Activated CD8-positive, alpha-beta memory T cell treated with anti-CD3 and anti-CD28 coated beads for 48 hours (primary cell): ENCODE data around the gene LZTR1.
"Not testable (repeated sequence)": the region's sequence is repeated elsewhere in the genome, so short reads cannot be mapped to it uniquely, and the experiment has no call there.

Experiments
- DNase-seq, 3 experiments: peaks; one replicate each; pipeline ENCODE4 v3.0.0-alpha.2; 2020; ENCODE audit warnings: low read depth in 2 of 3, low spot score in 2 of 3

The LZTR1 gene

DNA sequence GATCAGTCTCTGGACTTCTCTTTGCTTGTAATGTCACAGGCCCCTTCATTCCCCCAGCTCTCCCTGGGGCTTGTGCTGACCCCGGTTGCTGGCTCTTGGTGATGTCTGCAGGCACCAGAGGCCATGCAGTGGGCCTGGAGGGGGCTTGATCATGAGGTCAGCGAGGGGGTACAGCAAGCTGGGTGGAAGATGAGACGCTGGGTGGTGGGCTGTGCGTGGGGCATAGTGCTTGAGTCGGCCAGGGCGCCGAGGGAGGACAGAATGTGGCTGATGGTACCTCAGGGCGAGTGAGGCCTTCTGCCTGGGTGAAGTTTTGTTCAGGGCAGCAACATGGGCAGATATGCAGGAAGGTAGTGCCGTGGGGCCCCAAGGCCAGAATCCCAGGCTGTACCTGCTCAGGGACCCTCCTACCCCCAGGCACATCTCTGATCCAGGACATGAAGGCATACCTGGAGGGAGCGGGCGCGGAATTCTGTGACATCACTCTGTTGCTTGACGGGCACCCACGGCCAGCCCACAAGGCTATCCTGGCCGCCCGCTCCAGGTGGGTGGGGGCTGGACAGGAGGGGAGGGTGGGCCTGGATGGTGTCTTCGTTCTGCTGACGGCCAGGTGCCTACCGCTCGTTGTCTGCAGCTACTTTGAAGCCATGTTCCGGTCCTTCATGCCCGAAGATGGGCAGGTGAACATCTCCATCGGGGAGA, 13.4 kb downstream of the LZTR1 start:
- DNase-seq = no peak

- no peak for DNase-seq
These were observed 13.9 kb downstream of the LZTR1 start for GRCh38 chr22:20996031-20996410.

DNA sequence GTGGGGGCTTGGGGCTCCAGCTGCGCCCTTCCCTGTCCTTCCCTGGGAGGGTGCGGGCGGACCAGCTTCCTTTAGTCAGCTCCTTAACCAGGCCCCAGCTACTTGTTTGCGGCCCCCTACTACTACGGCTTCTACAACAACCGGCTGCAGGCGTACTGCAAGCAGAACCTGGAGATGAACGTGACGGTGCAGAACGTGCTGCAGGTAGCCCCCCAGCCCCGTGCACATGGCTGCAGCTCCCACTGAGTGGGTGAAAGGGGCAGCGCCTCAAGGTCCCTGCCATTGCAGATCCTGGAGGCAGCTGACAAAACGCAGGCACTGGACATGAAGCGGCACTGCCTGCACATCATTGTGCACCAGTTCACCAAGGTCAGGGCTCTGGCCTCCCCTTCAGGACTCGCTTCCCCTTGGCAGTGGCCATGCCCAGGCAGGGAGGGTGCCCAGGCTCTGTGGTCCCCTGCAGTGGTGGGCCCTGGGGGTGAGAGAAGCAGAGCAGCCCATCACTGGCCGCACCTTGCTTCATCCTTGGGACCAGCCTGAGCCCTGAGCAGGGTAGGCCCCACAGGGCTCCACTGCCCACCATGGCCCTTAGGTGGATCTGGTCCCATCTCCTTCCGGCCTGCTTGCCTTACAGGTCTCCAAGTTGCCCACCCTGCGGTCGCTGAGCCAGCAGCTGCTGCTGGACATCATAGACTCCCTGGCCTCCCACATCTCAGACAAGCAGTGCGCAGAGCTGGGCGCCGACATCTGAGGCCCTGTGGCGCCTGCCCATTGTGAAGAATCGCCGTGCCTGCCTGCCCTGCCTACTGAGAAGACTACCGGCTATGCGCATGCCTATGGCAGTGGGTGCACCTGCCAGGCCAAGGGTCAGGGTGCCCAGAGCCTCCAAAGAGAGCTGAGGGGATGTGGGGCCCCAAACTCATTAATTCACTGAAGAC, 14.8 kb downstream of the LZTR1 start:
- no peak for DNase-seq

- DNase-seq = no peak
These were observed 15.6 kb downstream of the LZTR1 start for GRCh38 chr22:20997536-20998257.

GRCh38 chr22:20998411-20999336, 16.6 kb downstream of the LZTR1 start:
- DNase-seq = no peak

DNA sequence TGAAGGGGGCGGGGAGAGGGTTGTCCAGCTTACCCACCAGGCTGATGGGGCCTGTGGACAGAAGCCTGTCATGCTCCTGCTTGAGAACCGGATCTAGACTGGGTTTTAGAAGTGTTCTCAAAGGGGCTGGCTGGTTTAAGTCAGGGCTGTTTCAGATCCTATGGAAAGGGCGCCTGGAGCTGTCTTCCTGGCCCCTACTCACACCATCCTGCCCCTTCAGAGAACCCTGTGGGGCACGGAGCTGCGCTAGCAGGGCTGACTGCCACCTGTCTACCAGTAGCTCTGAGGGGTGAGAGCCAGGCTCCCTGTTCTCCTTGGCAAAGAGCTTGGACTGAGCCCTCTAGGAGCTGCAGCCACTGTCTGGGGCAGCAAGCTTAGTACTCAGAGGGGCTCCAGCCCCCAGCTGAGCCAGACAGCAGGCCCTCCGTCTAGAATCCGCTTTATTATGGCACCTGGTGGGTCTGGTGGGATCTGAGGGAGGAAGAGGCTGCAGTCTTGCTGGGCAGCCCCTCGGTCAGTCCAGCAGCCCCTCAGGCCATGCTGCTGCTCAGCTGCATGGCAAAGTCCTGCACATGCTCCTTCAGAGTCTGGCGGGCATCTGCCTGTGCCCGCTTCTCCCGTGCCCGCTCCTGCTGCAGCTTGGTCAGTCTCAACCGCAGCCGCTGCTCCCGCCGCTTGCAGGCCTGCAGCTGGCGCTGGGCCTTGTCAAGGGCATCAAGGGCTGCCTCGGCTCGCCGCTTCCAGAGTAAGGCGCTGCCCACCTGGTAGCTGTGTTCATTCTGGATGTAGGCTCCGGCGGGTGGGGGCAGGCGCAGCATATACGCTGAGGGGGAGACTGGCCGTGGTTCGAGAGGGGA, 17.5 kb downstream of the LZTR1 start:
- DNase-seq = no peak

GRCh38 chr22:21000207-21000986, 18.3 kb downstream of the LZTR1 start:
- DNase-seq = no peak

- DNase-seq = no peak
These were observed 19.0 kb downstream of the LZTR1 start for GRCh38 chr22:21000987-21001600.

DNA sequence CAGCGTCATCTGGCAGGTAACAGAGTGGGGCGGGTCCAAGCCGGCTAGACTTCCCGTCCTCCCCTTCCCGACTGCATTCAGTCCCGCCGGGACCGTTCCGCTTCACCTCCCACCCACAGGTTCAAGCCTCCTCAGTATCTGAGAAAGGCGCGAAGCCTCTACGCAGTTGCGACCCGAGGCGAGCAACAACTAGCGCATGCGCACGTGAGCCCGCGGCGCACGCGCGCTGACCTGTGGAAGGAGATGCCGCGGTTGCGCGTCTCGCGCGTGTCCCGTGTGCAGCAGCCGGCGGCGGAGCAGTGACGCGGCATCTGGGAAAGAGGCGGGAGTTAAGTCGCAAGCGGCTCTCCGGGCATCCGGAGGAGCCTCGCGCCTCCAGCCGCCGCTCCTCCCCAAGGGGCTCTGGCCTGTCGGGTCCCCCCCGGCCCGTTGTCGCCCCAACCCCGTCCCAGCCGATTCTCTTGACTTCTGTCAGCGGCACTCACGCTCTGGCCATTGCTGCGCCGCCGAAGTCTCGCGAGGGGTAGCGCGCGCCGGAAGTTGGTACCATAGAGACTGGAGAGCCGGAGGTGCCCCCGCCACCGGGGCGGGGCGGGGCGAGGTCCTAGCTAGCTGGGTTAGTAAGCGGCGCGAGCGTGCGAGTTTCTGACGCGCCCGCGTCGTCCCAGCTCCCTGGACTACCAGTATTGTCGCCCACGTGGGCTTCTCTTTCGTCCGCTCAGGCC, 19.7 kb downstream of the LZTR1 start, which contains the start of gene THAP7:
THAP7 (minus strand) TSS at position 518 of the 725 bp plus-strand sequence; CDS start at position 311, 207 bp downstream.
- peak; percentile 90 to 92 (median 90) for DNase-seq

DNA sequence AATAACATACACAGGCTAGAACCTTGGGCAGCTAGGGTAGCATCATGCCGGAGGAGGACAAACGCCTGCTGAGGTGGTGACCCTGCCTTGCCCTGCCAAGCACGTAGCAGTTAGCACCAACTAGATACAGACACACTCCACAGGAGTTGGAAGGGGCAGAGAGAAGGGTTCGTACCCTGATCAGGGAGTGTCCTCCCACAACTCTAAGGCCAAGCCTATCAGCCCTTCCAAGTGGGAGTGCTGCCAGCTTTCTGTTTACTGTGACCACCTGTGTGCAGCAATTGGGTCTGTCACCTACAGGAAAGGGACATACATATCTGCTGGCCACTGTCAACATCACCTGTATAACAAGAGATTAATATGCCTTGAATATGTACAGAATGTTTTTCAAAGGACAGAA, 21.7 kb downstream of the LZTR1 start:
- DNase-seq = no peak

DNA sequence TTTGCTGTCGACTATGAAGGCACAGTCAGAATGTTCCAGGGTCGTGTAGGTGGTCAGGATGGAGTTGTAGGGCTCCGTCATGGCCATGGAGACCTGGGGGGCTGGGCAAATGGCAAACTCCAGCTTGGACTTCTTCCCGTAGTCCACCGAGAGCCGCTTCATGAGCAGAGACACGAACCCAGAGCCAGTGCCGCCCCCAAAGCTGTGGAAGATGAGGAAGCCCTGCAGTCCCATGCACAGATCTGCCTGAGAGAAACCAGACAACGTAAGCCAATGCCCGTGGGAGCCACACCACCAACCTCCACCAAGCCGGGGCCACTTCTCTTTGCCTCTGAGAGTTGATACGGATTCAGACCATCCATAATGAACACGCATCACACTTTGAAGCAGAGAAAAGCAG, 27.1 kb downstream of the LZTR1 start:
- DNase-seq = not testable (repeated sequence)

GRCh38 chr22:21009638-21010425, 27.7 kb downstream of the LZTR1 start:
- no peak for DNase-seq

GRCh38 chr22:21010426-21011113, 28.5 kb downstream of the LZTR1 start:
- DNase-seq = no peak

DNA sequence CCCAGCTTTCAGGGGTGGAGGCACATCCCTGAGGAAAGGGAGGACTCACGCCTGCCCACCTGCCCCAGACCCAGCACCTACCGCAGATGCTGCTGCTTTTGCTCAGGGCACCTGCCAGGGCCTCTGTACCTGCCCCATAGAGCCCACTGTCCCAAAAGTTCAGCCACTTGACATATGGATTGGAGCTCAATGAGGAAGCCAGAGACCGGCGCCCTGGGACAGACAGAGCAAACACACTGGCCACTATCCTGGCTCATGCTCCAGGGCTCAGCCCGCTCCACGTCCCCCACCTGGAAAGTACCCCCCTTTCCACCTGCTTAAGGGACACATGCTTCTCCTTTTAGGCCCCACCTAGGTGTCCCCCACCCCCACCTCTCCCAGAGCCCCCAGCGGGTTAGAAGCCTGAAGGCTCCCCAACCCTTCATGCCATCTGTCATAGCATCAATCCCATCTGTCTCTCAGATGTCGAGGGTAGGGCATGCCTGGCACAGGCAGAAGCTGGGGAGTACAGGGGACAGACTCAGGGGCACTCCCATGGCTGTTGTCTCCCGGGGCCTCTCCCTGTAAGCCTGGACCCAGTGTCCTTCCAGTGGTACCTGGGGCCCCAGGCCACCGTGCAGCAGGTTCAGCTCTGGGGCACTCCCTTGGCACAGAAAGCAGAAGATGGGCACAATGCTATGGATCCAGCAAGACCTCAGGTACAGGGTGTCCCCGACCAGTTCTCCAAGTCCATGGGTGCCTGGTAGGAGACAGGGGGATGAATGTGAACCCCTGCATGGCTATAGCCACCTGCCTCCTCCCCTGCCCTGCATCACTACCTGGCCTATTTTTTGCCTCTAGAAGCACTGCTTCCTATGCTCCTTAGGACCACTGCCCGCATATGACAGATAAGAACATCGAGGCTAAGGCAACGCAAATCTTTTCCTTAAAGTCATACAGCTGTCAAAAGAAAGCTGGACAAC, 30.6 kb downstream of the LZTR1 start:
- DNase-seq = no peak

DNA sequence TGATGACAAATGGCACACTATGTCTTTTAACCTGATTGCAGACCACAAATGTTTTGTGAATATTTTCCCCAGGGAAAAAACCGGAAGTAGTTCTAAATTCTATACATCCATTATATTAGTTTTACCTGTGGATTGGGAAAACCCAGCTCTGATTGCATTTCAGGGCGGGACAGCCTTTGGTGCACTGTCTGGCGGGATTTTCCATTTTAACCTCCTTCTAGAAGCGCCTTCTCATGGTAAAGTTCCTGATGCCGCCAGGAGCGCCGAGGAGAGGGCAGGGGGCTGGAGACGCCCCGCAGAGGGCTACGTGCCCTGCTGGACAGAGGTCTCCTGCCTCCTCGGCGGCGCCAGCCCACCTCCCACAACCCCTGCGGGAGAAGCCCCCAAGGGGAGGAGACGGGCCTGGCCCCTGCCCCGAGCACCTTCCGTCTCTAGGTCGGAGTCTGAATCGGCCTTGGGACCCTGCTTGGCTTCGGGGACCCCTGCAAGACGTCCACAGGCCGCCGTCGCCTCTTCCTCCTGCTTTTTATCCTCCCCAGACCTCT, 31.6 kb downstream of the LZTR1 start:
- no peak for DNase-seq
